Loucy (cell line): ENCODE results near the gene ITPRID2.

ENCODE experiments used
- EZH2phosphoT487 ChIP-seq: fragments of 200-600 bp; IDR thresholded peaks from 2 replicates; pipeline ENCODE4 v1.6.1; 2018; ENCODE audit warnings: antibody characterized with exemption, mild to moderate bottlenecking, moderate library complexity, borderline replicate concordance
- TF ChIP-seq, protein P1 (sequence below): fragments of 200-600 bp; sonication (generic); conservative IDR thresholded peaks from 2 replicates; pipeline ENCODE4 v1.5.1; 2014; ENCODE audit warnings: mild to moderate bottlenecking, antibody characterized with exemption, low read length

DNA sequence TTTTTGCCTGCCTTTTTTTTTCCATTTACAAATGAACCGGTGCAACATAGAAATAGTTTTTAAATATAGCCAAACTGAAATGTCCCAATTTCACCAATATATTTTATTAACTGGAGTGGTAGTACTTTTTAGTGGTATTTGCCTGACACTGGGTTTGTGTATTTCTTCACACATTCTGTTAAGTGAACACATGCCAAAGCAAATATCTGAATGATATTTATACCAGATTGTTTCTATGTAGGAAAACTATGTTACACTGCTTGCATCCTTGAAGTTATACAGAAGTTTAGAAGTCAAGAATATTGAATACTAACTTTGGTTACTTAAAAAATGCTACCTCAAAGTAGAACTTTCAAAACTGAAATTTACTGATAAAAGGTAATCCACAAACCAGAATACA is 19.4 kb upstream of the ITPRID2 start:
- TF ChIP-seq, protein P1, sequence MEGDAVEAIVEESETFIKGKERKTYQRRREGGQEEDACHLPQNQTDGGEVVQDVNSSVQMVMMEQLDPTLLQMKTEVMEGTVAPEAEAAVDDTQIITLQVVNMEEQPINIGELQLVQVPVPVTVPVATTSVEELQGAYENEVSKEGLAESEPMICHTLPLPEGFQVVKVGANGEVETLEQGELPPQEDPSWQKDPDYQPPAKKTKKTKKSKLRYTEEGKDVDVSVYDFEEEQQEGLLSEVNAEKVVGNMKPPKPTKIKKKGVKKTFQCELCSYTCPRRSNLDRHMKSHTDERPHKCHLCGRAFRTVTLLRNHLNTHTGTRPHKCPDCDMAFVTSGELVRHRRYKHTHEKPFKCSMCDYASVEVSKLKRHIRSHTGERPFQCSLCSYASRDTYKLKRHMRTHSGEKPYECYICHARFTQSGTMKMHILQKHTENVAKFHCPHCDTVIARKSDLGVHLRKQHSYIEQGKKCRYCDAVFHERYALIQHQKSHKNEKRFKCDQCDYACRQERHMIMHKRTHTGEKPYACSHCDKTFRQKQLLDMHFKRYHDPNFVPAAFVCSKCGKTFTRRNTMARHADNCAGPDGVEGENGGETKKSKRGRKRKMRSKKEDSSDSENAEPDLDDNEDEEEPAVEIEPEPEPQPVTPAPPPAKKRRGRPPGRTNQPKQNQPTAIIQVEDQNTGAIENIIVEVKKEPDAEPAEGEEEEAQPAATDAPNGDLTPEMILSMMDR = no peak
- TF ChIP-seq EZH2phosphoT487 = no peak
